HG03457 (cell line): ENCODE data around the gene AUTS2.

Source experiments
- ATAC-seq: cut with Tn5 transposase; IDR thresholded peaks from one replicate; pipeline ENCODE4 v1.9.1; 2021; ENCODE audit warnings: moderate number of reproducible peaks; ENCODE audit not compliant: unreplicated experiment

The AUTS2 gene

GRCh38 chr7:69754476-69754875 is 156.2 kb downstream of the AUTS2 start:
- no peak for ATAC-seq

DNA sequence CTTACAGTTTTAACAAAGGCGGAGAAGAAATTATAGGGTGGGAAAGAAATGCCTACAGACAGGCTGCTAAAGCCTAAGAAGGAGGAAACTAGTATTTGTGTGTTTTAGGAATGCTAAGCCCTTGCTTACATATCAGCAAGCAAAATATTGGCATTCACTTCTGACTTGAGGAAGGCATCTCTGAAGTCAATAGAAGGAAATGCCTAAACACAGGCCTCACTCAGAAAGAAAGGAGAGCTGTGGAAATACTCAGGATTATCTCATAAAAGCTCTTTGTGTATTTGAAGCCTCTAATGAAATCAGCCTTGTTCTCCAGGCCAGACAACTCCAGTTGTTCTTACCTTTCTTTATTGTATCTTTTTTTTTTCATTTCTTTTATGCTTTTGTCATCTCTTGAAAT is 158.0 kb downstream of the AUTS2 start:
- ATAC-seq, result no peak

GRCh38 chr7:69757528-69757927 is 159.3 kb downstream of the AUTS2 start:
- no peak for ATAC-seq

DNA sequence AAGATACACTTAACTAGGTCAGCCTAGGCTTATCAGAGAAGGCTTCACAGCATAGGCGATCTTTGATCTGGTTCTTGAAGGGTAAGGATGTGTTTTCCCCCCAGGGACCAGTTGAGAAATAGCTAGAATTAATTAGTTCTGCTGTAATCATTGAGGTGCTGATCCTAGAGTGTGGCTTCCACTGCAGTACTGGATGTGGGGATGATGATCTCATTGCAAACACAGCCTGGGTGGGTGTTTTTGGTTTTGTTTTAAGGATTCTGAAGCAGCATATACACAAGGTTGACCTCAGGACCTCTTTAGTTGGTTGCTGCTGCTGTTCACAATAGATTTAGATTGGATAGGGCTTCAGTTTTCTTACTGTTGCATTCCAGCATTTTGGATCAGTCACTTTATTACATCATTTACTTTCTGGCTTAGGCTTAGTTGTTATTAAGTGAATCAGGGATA is 159.7 kb downstream of the AUTS2 start:
- ATAC-seq, result no peak

DNA sequence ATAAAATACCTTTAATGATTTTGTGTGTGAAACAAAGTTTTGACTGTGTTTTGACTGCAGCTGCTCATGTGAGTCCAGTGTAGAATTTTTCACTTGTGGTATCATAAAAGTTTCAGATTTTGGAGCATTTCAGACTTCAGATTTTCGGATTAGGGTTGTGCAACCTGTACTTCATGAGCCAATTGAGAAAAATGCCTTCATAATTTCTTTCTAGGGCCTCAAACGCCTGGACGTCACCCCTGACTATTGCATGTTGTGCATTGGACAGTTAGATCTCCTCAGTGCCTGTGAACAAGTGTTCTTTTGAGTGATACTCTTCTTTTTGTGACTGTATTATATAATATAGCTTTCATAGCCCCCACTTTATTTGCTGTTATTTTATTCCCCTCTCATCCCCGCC is 161.1 kb downstream of the AUTS2 start:
- ATAC-seq, result no peak

- no peak for ATAC-seq
Measured at GRCh38 chr7:69761290-69761922, 163.1 kb downstream of the AUTS2 start.

DNA sequence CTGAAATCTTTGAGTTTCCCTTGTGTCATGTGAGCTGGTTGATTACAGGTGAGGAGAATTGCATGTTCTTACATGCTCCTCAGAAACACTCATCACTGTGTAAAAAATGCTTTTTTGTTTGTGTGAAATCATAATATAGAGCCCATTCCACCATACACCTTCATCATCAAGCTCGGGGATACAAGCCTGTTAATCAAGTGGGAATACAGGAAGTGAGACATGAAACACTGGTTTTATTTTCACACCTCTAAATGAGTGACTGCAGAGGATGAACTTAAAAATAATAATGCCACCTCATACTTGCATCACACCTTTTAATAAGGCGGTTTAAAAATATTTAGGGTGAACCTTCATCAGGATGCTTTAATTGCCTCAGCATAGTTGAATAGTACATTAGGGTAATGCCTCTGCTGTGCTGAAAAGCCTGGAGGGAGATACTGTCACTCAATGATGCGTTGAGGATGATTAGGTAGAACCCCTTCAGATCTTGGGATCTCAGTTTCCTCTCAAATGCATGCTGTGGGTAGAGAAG is 164.6 kb downstream of the AUTS2 start:
- ATAC-seq, result no peak

GRCh38 chr7:69763513-69763912 is 165.2 kb downstream of the AUTS2 start:
- no peak for ATAC-seq

DNA sequence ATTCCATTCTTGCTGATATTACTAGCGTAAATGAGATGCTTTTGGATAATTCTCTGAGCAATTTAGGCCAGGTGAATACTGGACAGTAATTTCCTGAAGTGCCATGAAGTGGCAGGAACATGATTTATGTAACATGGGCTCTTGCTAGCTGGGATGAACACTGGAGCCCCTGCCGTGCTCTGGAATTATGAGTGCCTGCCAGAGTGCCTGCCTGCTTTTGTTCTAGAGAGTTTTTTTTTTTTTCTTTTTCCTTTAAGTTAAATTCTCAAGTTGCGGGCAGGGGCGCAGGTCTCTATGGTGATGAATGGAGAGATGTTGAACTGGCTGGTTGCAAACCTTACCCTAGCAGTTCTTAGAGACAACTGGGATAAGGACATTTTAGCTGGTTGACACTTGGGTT is 165.9 kb downstream of the AUTS2 start:
- no peak for ATAC-seq

GRCh38 chr7:69764681-69765080 is 166.4 kb downstream of the AUTS2 start:
- no peak for ATAC-seq

DNA sequence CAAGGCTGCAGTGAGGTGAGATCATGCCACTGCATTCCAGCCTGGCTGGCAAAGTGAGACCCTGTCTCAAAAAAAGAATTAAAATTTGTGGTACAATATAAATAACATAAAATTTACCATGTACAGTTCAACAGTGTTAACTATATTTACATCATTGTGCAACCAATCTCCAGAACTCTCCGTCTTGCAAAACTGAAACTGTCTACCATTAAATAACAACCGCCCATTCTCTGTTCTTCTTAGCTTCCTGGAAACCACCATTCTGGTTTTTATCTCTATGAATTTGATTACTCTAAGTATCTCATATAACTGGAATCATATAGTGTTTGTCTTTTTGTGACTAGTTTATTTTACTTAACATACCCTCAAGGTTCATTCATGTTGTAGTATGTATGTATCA is 167.6 kb downstream of the AUTS2 start:
- ATAC-seq, result peak; percentile 52

DNA sequence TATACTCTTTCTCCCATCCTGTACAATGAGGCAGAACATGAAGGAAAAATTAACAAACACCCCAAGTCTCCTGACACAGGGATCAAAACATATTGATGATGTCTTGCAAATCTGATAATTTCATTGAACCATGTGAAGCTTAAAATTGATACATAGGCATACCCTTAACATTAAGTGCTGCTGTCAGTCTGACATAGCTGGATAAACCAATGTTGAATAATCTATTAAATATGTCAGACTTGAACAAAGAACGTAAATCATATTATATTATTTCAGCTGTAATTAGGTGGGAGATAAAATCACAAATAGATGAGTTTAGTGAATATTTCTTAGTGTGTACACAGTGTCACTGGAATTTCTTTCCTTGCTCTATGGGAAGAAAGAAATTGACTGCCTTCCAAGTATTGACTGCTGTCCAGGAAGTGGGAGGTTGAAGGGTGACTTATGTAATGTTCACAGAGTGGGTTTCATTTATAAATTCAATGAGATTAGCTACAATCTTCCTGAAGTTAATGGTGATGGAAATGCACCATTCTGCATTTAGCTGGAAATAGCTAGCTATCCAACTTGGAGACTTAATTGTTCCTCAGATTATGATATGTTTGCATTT is 170.8 kb downstream of the AUTS2 start:
- no peak for ATAC-seq

- no peak for ATAC-seq
Measured at GRCh38 chr7:69769826-69770225, 171.6 kb downstream of the AUTS2 start.

GRCh38 chr7:69770613-69771012 is 172.3 kb downstream of the AUTS2 start:
- ATAC-seq, result no peak

GRCh38 chr7:69772718-69773436 is 174.6 kb downstream of the AUTS2 start:
- no peak for ATAC-seq

GRCh38 chr7:69773535-69774225 is 175.4 kb downstream of the AUTS2 start:
- ATAC-seq, result no peak

GRCh38 chr7:69775231-69775771 is 177.0 kb downstream of the AUTS2 start:
- no peak for ATAC-seq

- ATAC-seq, result no peak
Measured at GRCh38 chr7:69776611-69777010, 178.3 kb downstream of the AUTS2 start.

DNA sequence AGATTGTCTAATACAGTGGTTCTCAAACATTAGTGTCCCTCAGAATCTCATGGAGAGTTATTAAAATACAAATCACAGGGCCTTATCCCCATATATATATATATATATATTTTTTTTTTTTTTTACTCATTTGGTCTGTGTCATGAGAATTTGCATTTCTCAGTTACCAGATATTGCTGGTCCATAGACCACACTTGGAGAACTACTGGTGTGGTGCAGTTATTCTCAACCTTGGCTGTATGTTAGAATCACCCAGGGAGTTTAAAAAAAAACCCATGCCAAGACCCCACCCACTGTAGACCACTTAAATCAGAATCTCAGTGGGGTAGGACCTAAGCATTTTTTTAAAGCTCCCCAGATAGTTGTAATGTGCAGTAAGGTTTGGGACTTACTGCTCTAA is 179.9 kb downstream of the AUTS2 start:
- ATAC-seq, result no peak

- no peak for ATAC-seq
Measured at GRCh38 chr7:69780379-69780778, 182.1 kb downstream of the AUTS2 start.

GRCh38 chr7:69781412-69781846 is 183.2 kb downstream of the AUTS2 start:
- no peak for ATAC-seq
